Upper lobe of left lung (tissue), 6 donors: Measurements from ENCODE around the gene SFMBT2. TPM values are rescaled to one million over a fixed set of nuclear protein-coding genes. Genes with fewer than 3 reads are reported as not detected.

Source experiments
- ATAC-seq, 2 donors: fragments of 200-7000 bp; cut with Tn5 transposase; one replicate each; pipeline ENCODE4 v1.9.1; 2022; ENCODE audit warnings: mild to moderate bottlenecking in 2 of 2, moderate library complexity in 2 of 2; ENCODE audit not compliant: low FRiP score in 2 of 2
- DNase-seq, 2 donors: peaks; one replicate each; pipeline ENCODE4 v3.0.0-alpha.2; 2019 to 2020
- H3K27ac ChIP-seq, 4 donors: fragments of 200-600 bp; sonication (generic); one replicate each; pipeline ENCODE4 v1.5.1; 2016 to 2019
- H3K27me3 ChIP-seq, 4 donors: fragments of 200-600 bp; sonication (generic); one replicate each; pipeline ENCODE4 v1.5.1; 2017 to 2019
- H3K36me3 ChIP-seq, 4 donors: fragments of 200-600 bp; sonication (generic); one replicate each; pipeline ENCODE4 v1.5.1; 2016 to 2019
- H3K4me1 ChIP-seq, 4 donors: fragments of 200-600 bp; sonication (generic); one replicate each; pipeline ENCODE4 v1.5.1; 2018 to 2019
- H3K4me3 ChIP-seq, 4 donors: fragments of 200-600 bp; sonication (generic); one replicate each; pipeline ENCODE4 v1.5.1; 2017 to 2019; ENCODE audit warnings: mild to moderate bottlenecking in 2 of 4, moderate library complexity in 1 of 4
- H3K9me3 ChIP-seq, 4 donors: fragments of 200-600 bp; sonication (generic); one replicate each; pipeline ENCODE4 v1.5.1; 2018 to 2019
- CTCF ChIP-seq, 6 experiments: fragments of 450-650 bp in 4 of 6; fragments of 200-600 bp in 2 of 6; sonication (generic) in 2 of 6; IDR thresholded peaks; one replicate each; pipeline ENCODE4 v1.5.1; 2016 to 2019; ENCODE audit warnings: antibody characterized with exemption in 6 of 6
- EP300 ChIP-seq, 4 donors: sonication (generic); formaldehyde crosslinking; IDR thresholded peaks; one replicate each; pipeline ENCODE4 v1.5.1; 2017; ENCODE audit warnings: antibody characterized with exemption in 4 of 4, control low read depth in 2 of 4
- POLR2A ChIP-seq, 4 donors: fragments of 450-650 bp; IDR thresholded peaks; one replicate each; pipeline ENCODE4 v1.5.1; 2016 to 2017; ENCODE audit warnings: antibody characterized with exemption in 4 of 4, mild to moderate bottlenecking in 2 of 4
- POLR2AphosphoS5 ChIP-seq, 2 donors: sonication (generic); formaldehyde crosslinking; IDR thresholded peaks; one replicate each; pipeline ENCODE4 v1.5.1; 2017; ENCODE audit warnings: antibody characterized with exemption in 2 of 2
- WGBS, 2 donors: methylation state at CpG; one replicate each; pipeline ENCODE4 v1.1.5; 2017 to 2018; 5-methylcytosine and 5-hydroxymethylcytosine counted together
- total RNA-seq, 6 donors: library from RNA; depleted of rRNA in 4 of 6; stranded (reverse); fragments of >200 nt in 4 of 6; gene quantifications; one replicate each; pipeline versions ENCODE4 v1.1.0 to v1.2.1, GENCODE V29; 2016 to 2021
- donor health status: DM: no; HTN: no; CAD: no; lungs with moderate emphysema.
- donor health status: DM: no; HTN: yes; CAD: no; lungs with severe emphysema.

SFMBT2 gene
- total RNA-seq, 6 donors from 2014 or later, result 6.2 to 14.6 (median 10.2) TPM

GRCh38 chr10:7277432-7277831 lies 133.4 kb downstream of the SFMBT2 start:
- DNase-seq (no peak), ATAC-seq (no peak)
- Histone ChIP-seq H3K4me3 (no peak overlapping the region), H3K36me3 (no peaks in the 10 kb centered on the region), H3K27me3 (no peaks in the 10 kb centered on the region), H3K27ac (no peak overlapping the region), H3K9me3 (no peaks in the 10 kb centered on the region), H3K4me1 (no peaks in the 10 kb centered on the region)
- TF ChIP-seq POLR2AphosphoS5 (IDR thresholded peaks at IDR 0.05), result no peak
- TF ChIP-seq EP300 (IDR thresholded peaks at IDR 0.05), result no peak
- TF ChIP-seq POLR2A (IDR thresholded peaks at IDR 0.05), result no peak
- no peak for TF ChIP-seq CTCF (IDR thresholded peaks at IDR 0.05)
- 69 to 75% methylated on average over 2 of the region's 2 CpGs for WGBS, 2 donors

- no peak overlapping the region for H3K4me3 ChIP-seq
- DNase-seq, result no peak
- H3K36me3 ChIP-seq, result no peaks in the 10 kb centered on the region
- no peak for TF ChIP-seq EP300 (IDR thresholded peaks at IDR 0.05)
- TF ChIP-seq POLR2AphosphoS5 (IDR thresholded peaks at IDR 0.05), result no peak
- no peak for TF ChIP-seq POLR2A (IDR thresholded peaks at IDR 0.05)
- no peak for TF ChIP-seq CTCF (IDR thresholded peaks at IDR 0.05)
- no peaks in the 10 kb centered on the region for H3K27me3 ChIP-seq
- no peak for ATAC-seq
- H3K27ac ChIP-seq, result no peak overlapping the region
- no peaks in the 10 kb centered on the region for H3K9me3 ChIP-seq
- 86 to 90% methylated on average over 12 of the region's 12 CpGs for WGBS, 2 donors
- no peaks in the 10 kb centered on the region for H3K4me1 ChIP-seq
Observed at GRCh38 chr10:7275761-7276440, 134.9 kb downstream of the SFMBT2 start.

- H3K4me1 ChIP-seq, result no peaks in the 10 kb centered on the region
- H3K36me3 ChIP-seq, result no peaks in the 10 kb centered on the region
- no peaks in the 10 kb centered on the region for H3K27me3 ChIP-seq
- ATAC-seq, result no peak
- 83 to 97% methylated on average over 2 of the region's 2 CpGs for WGBS, 2 donors
- H3K27ac ChIP-seq, result no peak overlapping the region
- no peak for DNase-seq
- H3K4me3 ChIP-seq, result no peak overlapping the region
- TF ChIP-seq CTCF (IDR thresholded peaks at IDR 0.05), result no peak
- TF ChIP-seq POLR2AphosphoS5 (IDR thresholded peaks at IDR 0.05), result no peak
- TF ChIP-seq EP300 (IDR thresholded peaks at IDR 0.05), result no peak
- TF ChIP-seq POLR2A (IDR thresholded peaks at IDR 0.05), result no peak
- no peaks in the 10 kb centered on the region for H3K9me3 ChIP-seq
Observed at GRCh38 chr10:7274293-7274692, 136.5 kb downstream of the SFMBT2 start.

GRCh38 chr10:7272008-7272407 lies 138.8 kb downstream of the SFMBT2 start:
- Histone ChIP-seq H3K9me3 (no peaks in the 10 kb centered on the region), H3K27ac (no peak overlapping the region), H3K27me3 (no peaks in the 10 kb centered on the region), H3K4me3 (no peak overlapping the region), H3K4me1 (no peaks in the 10 kb centered on the region), H3K36me3 (no peaks in the 10 kb centered on the region)
- no peak for DNase-seq
- WGBS, 2 donors, result 73 to 91% methylated on average over 4 of the region's 4 CpGs
- no peak for TF ChIP-seq EP300 (IDR thresholded peaks at IDR 0.05)
- TF ChIP-seq POLR2AphosphoS5 (IDR thresholded peaks at IDR 0.05), result no peak
- no peak for TF ChIP-seq CTCF (IDR thresholded peaks at IDR 0.05)
- TF ChIP-seq POLR2A (IDR thresholded peaks at IDR 0.05), result no peak
- ATAC-seq, result no peak

- H3K9me3 ChIP-seq, result no peaks in the 10 kb centered on the region
- 71 to 76% methylated on average over 5 of the region's 5 CpGs for WGBS, 2 donors
- H3K4me3 ChIP-seq, result no peak overlapping the region
- H3K4me1 ChIP-seq, result no peaks in the 10 kb centered on the region
- DNase-seq (no peak), ATAC-seq (no peak)
- no peaks in the 10 kb centered on the region for H3K27me3 ChIP-seq
- no peaks in the 10 kb centered on the region for H3K36me3 ChIP-seq
- H3K27ac ChIP-seq, result no peak overlapping the region
- TF ChIP-seq POLR2A (IDR thresholded peaks at IDR 0.05) (no peak), POLR2AphosphoS5 (IDR thresholded peaks at IDR 0.05) (no peak), EP300 (IDR thresholded peaks at IDR 0.05) (no peak), CTCF (IDR thresholded peaks at IDR 0.05) (no peak)
Observed at GRCh38 chr10:7269988-7270387, 140.8 kb downstream of the SFMBT2 start.
